DOHH2 (cell line): Measurements from ENCODE around the gene MYO5A.
"Not testable (repeated sequence)": the region's sequence is repeated elsewhere in the genome, so short reads cannot be mapped to it uniquely, and the experiment has no call there.

Experiments
- CTCF ChIP-seq: fragments of 200-600 bp; sonication (generic); IDR thresholded peaks from one replicate; pipeline ENCODE4 v1.5.1; 2014; ENCODE audit warnings: antibody characterized with exemption, mild to moderate bottlenecking, low read depth, low read length; ENCODE audit not compliant: poor library complexity, severe bottlenecking
- EZH2phosphoT487 ChIP-seq: fragments of 200-600 bp; sonication (generic); IDR thresholded peaks from 2 replicates; pipeline ENCODE4 v1.6.1; 2017; ENCODE audit warnings: borderline replicate concordance, mild to moderate bottlenecking, antibody characterized with exemption, low read length, moderate library complexity, mixed read lengths

DNA sequence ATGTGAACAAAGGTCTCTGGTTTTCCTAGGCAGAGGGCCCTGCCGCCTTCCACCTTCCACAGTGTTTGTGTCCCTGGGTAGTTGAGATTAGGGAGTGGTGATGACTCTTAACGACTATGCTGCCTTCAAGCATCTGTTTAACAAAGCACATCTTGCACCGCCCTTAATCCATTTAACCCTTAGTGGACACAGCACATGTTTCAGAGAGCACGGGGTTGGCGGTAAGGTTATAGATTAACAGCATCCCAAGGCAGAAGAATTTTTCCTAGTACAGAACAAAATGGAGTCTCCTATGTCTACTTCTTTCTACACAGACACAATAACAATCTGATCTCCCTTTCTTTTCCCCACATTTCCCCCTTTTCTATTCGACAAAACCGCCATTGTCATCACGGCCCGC, 69.4 kb downstream of the MYO5A start:
- not testable (repeated sequence) for TF ChIP-seq CTCF, EZH2phosphoT487
